GM21526 (cell line): Measurements from ENCODE around the gene CRIM1.
"Not testable (repeated sequence)": the region's sequence is repeated elsewhere in the genome, so short reads cannot be mapped to it uniquely, and the experiment has no call there.

ENCODE experiments used
- ATAC-seq: cut with Tn5 transposase; IDR thresholded peaks from one replicate; pipeline ENCODE4 v1.9.1; 2021; ENCODE audit warnings: moderate library complexity; ENCODE audit not compliant: unreplicated experiment, low FRiP score

CRIM1 gene

GRCh38 chr2:36351736-36352349, 3.7 kb upstream of the CRIM1 start:
- no peak for ATAC-seq

- no peak for ATAC-seq
Observed at GRCh38 chr2:36352701-36353100, 2.9 kb upstream of the CRIM1 start.

GRCh38 chr2:36354811-36355150, 797 bp upstream of the CRIM1 start:
- ATAC-seq: no peak

GRCh38 chr2:36355890-36356297, 316 bp downstream of the CRIM1 start:
- ATAC-seq: peak; percentile 28

- peak; percentile 33 for ATAC-seq
Observed at GRCh38 chr2:36356298-36356989, 866 bp downstream of the CRIM1 start.

- ATAC-seq: no peak
Observed at GRCh38 chr2:36356990-36357846, 1.6 kb downstream of the CRIM1 start.

- ATAC-seq: no peak
Observed at GRCh38 chr2:36357847-36358659, 2.5 kb downstream of the CRIM1 start.

GRCh38 chr2:36359067-36359466, 3.5 kb downstream of the CRIM1 start:
- no peak for ATAC-seq

- ATAC-seq: no peak
Observed at GRCh38 chr2:36360063-36360462, 4.5 kb downstream of the CRIM1 start.

- ATAC-seq: no peak
Observed at GRCh38 chr2:36360834-36361233, 5.3 kb downstream of the CRIM1 start.

GRCh38 chr2:36361396-36361795, 5.8 kb downstream of the CRIM1 start:
- ATAC-seq: no peak

- ATAC-seq: no peak
Observed at GRCh38 chr2:36362291-36362690, 6.7 kb downstream of the CRIM1 start.

- ATAC-seq: not testable (repeated sequence)
Observed at GRCh38 chr2:36363085-36363484, 7.5 kb downstream of the CRIM1 start.

GRCh38 chr2:36366491-36367120, 11.0 kb downstream of the CRIM1 start:
- no peak for ATAC-seq

GRCh38 chr2:36367486-36367885, 11.9 kb downstream of the CRIM1 start:
- no peak for ATAC-seq

- no peak for ATAC-seq
Observed at GRCh38 chr2:36367895-36368353, 12.3 kb downstream of the CRIM1 start.

- ATAC-seq: no peak
Observed at GRCh38 chr2:36368438-36368837, 12.9 kb downstream of the CRIM1 start.

- ATAC-seq: no peak
Observed at GRCh38 chr2:36369163-36369562, 13.6 kb downstream of the CRIM1 start.

GRCh38 chr2:36369716-36370115, 14.1 kb downstream of the CRIM1 start:
- ATAC-seq: no peak

GRCh38 chr2:36370281-36370680, 14.7 kb downstream of the CRIM1 start:
- ATAC-seq: no peak
